ENCODE data around the gene TMEM192.
"Not testable (repeated sequence)": the region's sequence is repeated elsewhere in the genome, so short reads cannot be mapped to it uniquely, and the experiment has no call there.

The TMEM192 gene

DNA sequence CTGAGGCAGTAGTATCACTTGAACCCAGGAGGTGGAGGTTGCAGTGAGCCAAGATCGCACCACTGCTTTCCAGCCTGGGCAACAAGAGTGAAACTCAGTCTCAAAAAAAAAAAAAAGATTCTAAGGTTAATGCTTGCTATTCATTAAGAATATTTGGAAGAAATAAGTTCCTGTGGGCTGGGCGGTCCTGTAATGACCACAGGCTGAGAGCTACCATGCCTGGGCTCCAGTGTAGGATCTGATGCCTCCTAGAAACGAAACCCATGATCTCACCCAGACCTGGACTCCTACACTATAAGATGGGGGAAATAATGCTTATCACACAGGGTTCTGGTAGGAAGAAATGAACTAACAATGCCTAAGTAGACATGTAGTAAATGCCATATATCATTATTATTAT is 17.8 kb downstream of the TMEM192 start:
- no peak overlapping the region for H3K4me3 ChIP-seq (ENCODE audit: low read depth, low read length)
- no peaks in the 10 kb centered on the region for H3K27me3 ChIP-seq (ENCODE audit: insufficient read depth, low read length)
- H3K27ac ChIP-seq (ENCODE audit: low read depth, low read length), result no peak overlapping the region
- H2AFZ ChIP-seq (ENCODE audit: low read length, unreplicated experiment), result no peak overlapping the region
- no peaks in the 10 kb centered on the region for H3K36me3 ChIP-seq (ENCODE audit: insufficient read depth, low read length)
- no peaks in the 10 kb centered on the region for H3K4me1 ChIP-seq (ENCODE audit: control insufficient read depth, insufficient read depth, low read length, unreplicated experiment)
- no peaks in the 10 kb centered on the region for H3K79me2 ChIP-seq (ENCODE audit: control insufficient read depth, insufficient read depth, low read length, unreplicated experiment)

GRCh38 chr4:165092187-165092586 is 20.5 kb downstream of the TMEM192 start:
- not testable (repeated sequence) for H3K79me2 ChIP-seq (ENCODE audit: control insufficient read depth, insufficient read depth, low read length, unreplicated experiment); H3K36me3 ChIP-seq (ENCODE audit: insufficient read depth, low read length); H3K4me3 ChIP-seq (ENCODE audit: low read depth, low read length); H3K27ac ChIP-seq (ENCODE audit: low read depth, low read length); H3K27me3 ChIP-seq (ENCODE audit: insufficient read depth, low read length); H2AFZ ChIP-seq (ENCODE audit: low read length, unreplicated experiment); H3K4me1 ChIP-seq (ENCODE audit: control insufficient read depth, insufficient read depth, low read length, unreplicated experiment)

GRCh38 chr4:165088366-165088765 is 24.3 kb downstream of the TMEM192 start:
- Histone ChIP-seq H2AFZ (ENCODE audit: low read length, unreplicated experiment) (no peak overlapping the region), H3K4me3 (ENCODE audit: low read depth, low read length) (no peak overlapping the region), H3K79me2 (ENCODE audit: control insufficient read depth, insufficient read depth, low read length, unreplicated experiment) (no peaks in the 10 kb centered on the region), H3K4me1 (ENCODE audit: control insufficient read depth, insufficient read depth, low read length, unreplicated experiment) (no peaks in the 10 kb centered on the region), H3K36me3 (ENCODE audit: insufficient read depth, low read length) (no peaks in the 10 kb centered on the region), H3K27ac (ENCODE audit: low read depth, low read length) (no peak overlapping the region), H3K27me3 (ENCODE audit: insufficient read depth, low read length) (no peaks in the 10 kb centered on the region)

- Histone ChIP-seq H3K4me3 (ENCODE audit: low read depth, low read length) (no peak overlapping the region), H3K36me3 (ENCODE audit: insufficient read depth, low read length) (no peaks in the 10 kb centered on the region), H3K27ac (ENCODE audit: low read depth, low read length) (no peak overlapping the region), H2AFZ (ENCODE audit: low read length, unreplicated experiment) (no peak overlapping the region), H3K27me3 (ENCODE audit: insufficient read depth, low read length) (no peaks in the 10 kb centered on the region), H3K79me2 (ENCODE audit: control insufficient read depth, insufficient read depth, low read length, unreplicated experiment) (no peaks in the 10 kb centered on the region), H3K4me1 (ENCODE audit: control insufficient read depth, insufficient read depth, low read length, unreplicated experiment) (no peaks in the 10 kb centered on the region)
These were observed 26.7 kb downstream of the TMEM192 start for GRCh38 chr4:165085946-165086345.

DNA sequence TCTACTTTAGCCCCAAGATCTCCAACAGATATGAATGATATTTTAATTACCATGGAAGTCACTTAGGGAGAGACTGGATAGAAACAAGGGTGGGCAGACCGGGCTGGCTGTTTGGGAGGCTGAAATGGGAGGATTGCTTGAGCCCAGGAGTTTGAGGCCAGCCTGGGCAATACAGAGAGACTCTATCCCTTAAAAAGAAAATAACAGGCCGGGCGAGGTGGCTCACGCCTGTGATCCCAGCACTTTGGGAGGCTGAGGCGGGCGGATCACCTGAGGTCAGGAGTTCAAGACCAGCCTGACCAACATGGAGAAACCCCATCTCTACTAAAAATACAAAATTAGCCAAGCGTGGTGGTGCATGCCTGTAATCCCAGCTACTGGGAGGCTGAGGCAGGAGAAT is 27.9 kb downstream of the TMEM192 start:
- not testable (repeated sequence) for H3K27ac ChIP-seq (ENCODE audit: low read depth, low read length); H3K4me1 ChIP-seq (ENCODE audit: control insufficient read depth, insufficient read depth, low read length, unreplicated experiment); H3K79me2 ChIP-seq (ENCODE audit: control insufficient read depth, insufficient read depth, low read length, unreplicated experiment); H3K36me3 ChIP-seq (ENCODE audit: insufficient read depth, low read length); H2AFZ ChIP-seq (ENCODE audit: low read length, unreplicated experiment); H3K27me3 ChIP-seq (ENCODE audit: insufficient read depth, low read length); H3K4me3 ChIP-seq (ENCODE audit: low read depth, low read length)

- H3K4me1 ChIP-seq (ENCODE audit: control insufficient read depth, insufficient read depth, low read length, unreplicated experiment), result no peaks in the 10 kb centered on the region
- H3K4me3 ChIP-seq (ENCODE audit: low read depth, low read length), result no peak overlapping the region
- H3K79me2 ChIP-seq (ENCODE audit: control insufficient read depth, insufficient read depth, low read length, unreplicated experiment), result no peaks in the 10 kb centered on the region
- H2AFZ ChIP-seq (ENCODE audit: low read length, unreplicated experiment), result no peak overlapping the region
- H3K27me3 ChIP-seq (ENCODE audit: insufficient read depth, low read length), result no peaks in the 10 kb centered on the region
- H3K27ac ChIP-seq (ENCODE audit: low read depth, low read length), result no peak overlapping the region
- no peaks in the 10 kb centered on the region for H3K36me3 ChIP-seq (ENCODE audit: insufficient read depth, low read length)
These were observed 33.2 kb downstream of the TMEM192 start for GRCh38 chr4:165079476-165079875.

DNA sequence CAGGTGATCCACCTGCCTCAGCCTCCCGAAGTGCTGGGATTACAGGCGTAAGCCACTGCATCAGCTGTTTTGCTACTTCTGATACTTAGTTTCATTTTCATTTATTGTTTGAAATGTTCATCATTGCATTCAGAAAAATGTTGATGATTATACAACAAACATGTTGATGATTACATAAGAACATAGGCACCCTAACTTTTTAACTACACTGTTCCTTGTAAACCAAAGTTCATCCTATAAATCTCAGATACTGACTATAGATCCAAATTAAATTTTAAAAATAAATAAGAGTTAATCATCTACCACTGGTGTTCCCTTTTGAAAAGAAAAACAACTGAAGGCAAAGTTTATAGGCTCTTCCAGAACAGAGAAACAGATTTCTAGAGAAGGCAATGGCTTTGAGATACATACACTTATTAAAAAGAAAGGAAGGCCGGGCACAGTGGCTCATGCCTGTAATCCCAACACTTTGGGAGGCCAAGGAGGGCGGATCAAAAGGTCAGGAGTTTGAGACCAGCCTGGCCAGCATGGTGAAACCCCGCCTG is 35.6 kb downstream of the TMEM192 start:
- no peaks in the 10 kb centered on the region for H3K27me3 ChIP-seq (ENCODE audit: insufficient read depth, low read length)
- no peak overlapping the region for H2AFZ ChIP-seq (ENCODE audit: low read length, unreplicated experiment)
- H3K4me1 ChIP-seq (ENCODE audit: control insufficient read depth, insufficient read depth, low read length, unreplicated experiment), result no peaks in the 10 kb centered on the region
- H3K36me3 ChIP-seq (ENCODE audit: insufficient read depth, low read length), result no peaks in the 10 kb centered on the region
- no peak overlapping the region for H3K27ac ChIP-seq (ENCODE audit: low read depth, low read length)
- no peaks in the 10 kb centered on the region for H3K79me2 ChIP-seq (ENCODE audit: control insufficient read depth, insufficient read depth, low read length, unreplicated experiment)
- no peak overlapping the region for H3K4me3 ChIP-seq (ENCODE audit: low read depth, low read length)

DNA sequence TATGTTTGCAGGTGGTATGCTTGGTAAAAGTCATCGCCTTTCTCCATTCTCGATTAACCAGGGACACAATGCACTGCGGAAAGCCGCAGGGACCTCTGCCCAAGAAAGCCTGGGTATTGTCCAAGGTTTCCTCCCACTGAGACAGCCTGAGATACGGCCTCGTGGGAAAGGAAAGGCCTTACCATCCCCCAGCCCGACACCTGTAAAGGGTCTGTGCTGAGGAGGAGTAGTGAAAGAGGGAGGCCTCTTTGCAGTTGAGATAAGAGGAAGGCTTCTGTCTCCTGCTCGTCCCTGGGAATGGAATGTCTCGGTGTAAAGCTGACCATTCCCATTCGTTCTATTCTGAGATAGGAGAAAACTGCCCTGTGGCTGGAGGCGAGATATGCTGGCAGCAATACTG is 39.3 kb downstream of the TMEM192 start:
- not testable (repeated sequence) for H3K79me2 ChIP-seq (ENCODE audit: control insufficient read depth, insufficient read depth, low read length, unreplicated experiment); H3K27ac ChIP-seq (ENCODE audit: low read depth, low read length); H3K4me3 ChIP-seq (ENCODE audit: low read depth, low read length)

DNA sequence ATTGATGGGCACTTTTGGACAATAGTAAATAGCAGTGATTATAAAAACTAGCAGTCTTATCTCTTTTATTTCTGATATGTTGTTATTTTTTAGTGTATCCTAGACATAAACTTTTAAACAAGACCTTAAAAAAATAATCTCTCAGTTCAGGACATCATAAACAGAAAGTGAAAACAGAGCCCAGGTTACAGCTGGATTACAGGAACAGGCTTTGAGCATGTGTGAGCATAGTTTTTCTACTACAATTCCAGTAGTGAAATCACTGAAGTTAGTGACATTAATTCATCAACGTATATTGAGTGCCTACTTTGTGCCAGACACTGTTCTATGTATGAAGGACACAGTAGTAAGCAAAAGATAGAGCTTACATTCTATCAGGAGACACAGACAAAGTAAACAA is 42.1 kb downstream of the TMEM192 start:
- Histone ChIP-seq H3K4me3 (ENCODE audit: low read depth, low read length) (no peak overlapping the region), H3K27me3 (ENCODE audit: insufficient read depth, low read length) (no peaks in the 10 kb centered on the region), H3K79me2 (ENCODE audit: control insufficient read depth, insufficient read depth, low read length, unreplicated experiment) (no peaks in the 10 kb centered on the region), H3K36me3 (ENCODE audit: insufficient read depth, low read length) (no peaks in the 10 kb centered on the region), H3K27ac (ENCODE audit: low read depth, low read length) (no peak overlapping the region), H3K4me1 (ENCODE audit: control insufficient read depth, insufficient read depth, low read length, unreplicated experiment) (no peaks in the 10 kb centered on the region), H2AFZ (ENCODE audit: low read length, unreplicated experiment) (no peak overlapping the region)

More for the DNA sequence above, 39.3 kb downstream of the TMEM192 start:
- H3K27me3 ChIP-seq (ENCODE audit: insufficient read depth, low read length); H3K36me3 ChIP-seq (ENCODE audit: insufficient read depth, low read length); H2AFZ ChIP-seq (ENCODE audit: low read length, unreplicated experiment); H3K4me1 ChIP-seq (ENCODE audit: control insufficient read depth, insufficient read depth, low read length, unreplicated experiment): not testable (repeated sequence)

DNA sequence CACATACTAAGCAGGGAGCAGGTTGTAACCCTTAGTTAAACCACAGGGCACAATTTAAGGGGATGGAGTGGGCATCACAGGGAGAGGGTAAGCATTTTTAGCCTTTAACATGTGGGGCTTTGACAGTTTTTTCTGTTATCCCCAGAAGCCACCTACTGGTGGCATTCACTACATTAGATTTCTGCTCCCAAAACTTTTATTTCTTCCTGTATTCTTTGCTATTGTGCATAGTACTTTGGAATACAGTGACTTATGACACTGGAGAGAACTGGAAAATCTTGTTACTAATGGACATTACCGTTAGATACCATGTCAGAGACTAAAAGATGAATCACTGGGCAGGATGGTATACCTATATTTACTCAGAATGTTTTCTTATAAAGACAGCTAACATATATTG is 51.7 kb downstream of the TMEM192 start:
- Histone ChIP-seq H3K4me3 (ENCODE audit: low read depth, low read length) (no peak overlapping the region), H3K79me2 (ENCODE audit: control insufficient read depth, insufficient read depth, low read length, unreplicated experiment) (no peaks in the 10 kb centered on the region), H3K27me3 (ENCODE audit: insufficient read depth, low read length) (no peaks in the 10 kb centered on the region), H3K36me3 (ENCODE audit: insufficient read depth, low read length) (no peaks in the 10 kb centered on the region), H3K27ac (ENCODE audit: low read depth, low read length) (no peak overlapping the region), H2AFZ (ENCODE audit: low read length, unreplicated experiment) (no peak overlapping the region), H3K4me1 (ENCODE audit: control insufficient read depth, insufficient read depth, low read length, unreplicated experiment) (no peaks in the 10 kb centered on the region)

GRCh38 chr4:165059386-165059785 is 53.3 kb downstream of the TMEM192 start:
- Histone ChIP-seq H2AFZ (ENCODE audit: low read length, unreplicated experiment) (no peak overlapping the region), H3K36me3 (ENCODE audit: insufficient read depth, low read length) (no peaks in the 10 kb centered on the region), H3K4me1 (ENCODE audit: control insufficient read depth, insufficient read depth, low read length, unreplicated experiment) (no peaks in the 10 kb centered on the region), H3K27ac (ENCODE audit: low read depth, low read length) (no peak overlapping the region), H3K79me2 (ENCODE audit: control insufficient read depth, insufficient read depth, low read length, unreplicated experiment) (no peaks in the 10 kb centered on the region), H3K27me3 (ENCODE audit: insufficient read depth, low read length) (no peaks in the 10 kb centered on the region), H3K4me3 (ENCODE audit: low read depth, low read length) (no peak overlapping the region)
